ENCODE results near the gene PLCH2.

DNA sequence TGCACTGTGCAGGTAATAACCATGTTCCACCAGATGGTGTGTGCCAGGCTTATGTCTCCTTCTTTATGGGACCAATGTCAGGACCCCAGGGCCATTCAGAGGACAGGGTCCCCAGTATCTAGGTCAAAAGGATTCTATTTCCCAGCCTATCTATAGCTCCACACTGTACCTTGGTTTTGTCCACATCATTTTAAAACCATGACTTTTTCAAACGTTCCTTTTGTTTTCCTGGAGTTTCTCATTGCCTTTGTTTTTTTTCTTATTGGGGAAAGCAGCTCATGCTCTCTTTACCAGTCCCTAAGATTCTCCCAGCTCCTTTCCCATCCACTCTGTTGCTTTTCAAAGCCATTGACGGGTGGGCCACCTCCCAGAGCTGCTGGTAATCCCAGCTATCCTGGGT lies 12.6 kb downstream of the PLCH2 start:
- no peak for TF ChIP-seq CTCF (IDR thresholded peaks at IDR 0.05; ENCODE audit: insufficient read depth, low read length, poor library complexity, severe bottlenecking)
- TF ChIP-seq EZH2phosphoT487 (conservative IDR thresholded peaks at IDR 0.05; ENCODE audit: low read length): no peak
